ENCODE data around the gene PRDM12. TPM values are rescaled to one million over a fixed set of nuclear protein-coding genes. Genes with fewer than 3 reads are reported as not detected.
A peak's percentile ranks its signal among the peaks of the same experiment; 100 is the strongest.

The PRDM12 gene
- total and polyA plus RNA-seq, 2 donors from 2014 or later: not detected

DNA sequence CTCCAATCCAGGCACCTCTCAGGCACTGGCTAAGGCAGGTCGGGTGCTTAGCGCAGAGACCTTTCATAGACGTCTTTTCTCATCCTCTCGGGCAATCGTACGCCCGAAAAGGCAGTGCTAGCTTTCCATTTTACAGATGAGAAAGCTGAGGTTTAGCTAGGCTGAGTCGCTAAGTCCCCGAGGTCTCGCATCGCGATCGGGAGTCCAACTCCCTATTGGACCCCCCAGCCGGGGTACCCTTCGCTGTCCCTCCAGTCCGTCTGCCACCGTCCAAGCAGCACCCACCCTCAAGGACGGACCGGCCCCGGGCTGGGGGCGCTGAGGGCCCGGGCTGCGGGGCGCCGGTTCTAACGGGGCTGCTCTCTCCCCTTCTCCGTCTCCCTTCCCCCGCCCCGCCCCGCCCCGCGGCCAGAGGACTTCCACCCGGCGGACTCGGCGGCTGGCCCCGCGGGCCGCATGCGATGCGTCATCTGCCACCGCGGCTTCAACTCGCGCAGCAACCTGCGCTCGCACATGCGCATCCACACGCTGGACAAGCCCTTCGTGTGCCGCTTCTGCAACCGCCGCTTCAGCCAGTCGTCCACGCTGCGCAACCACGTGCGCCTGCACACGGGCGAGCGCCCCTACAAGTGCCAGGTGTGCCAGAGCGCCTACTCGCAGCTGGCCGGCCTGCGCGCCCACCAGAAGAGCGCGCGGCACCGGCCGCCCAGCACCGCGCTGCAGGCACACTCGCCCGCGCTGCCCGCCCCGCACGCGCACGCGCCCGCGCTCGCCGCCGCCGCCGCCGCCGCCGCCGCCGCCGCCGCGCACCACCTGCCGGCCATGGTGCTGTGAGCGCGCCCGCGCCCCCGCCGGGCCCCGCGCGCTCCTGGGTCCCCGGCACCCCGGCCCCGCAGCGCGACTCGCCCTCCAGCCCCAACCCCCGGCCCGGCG, 16.7 kb downstream of the PRDM12 start:
- FAIRE-seq: no peak
- DNase-seq: peak; percentile 78 to 89 (median 86)

DNA sequence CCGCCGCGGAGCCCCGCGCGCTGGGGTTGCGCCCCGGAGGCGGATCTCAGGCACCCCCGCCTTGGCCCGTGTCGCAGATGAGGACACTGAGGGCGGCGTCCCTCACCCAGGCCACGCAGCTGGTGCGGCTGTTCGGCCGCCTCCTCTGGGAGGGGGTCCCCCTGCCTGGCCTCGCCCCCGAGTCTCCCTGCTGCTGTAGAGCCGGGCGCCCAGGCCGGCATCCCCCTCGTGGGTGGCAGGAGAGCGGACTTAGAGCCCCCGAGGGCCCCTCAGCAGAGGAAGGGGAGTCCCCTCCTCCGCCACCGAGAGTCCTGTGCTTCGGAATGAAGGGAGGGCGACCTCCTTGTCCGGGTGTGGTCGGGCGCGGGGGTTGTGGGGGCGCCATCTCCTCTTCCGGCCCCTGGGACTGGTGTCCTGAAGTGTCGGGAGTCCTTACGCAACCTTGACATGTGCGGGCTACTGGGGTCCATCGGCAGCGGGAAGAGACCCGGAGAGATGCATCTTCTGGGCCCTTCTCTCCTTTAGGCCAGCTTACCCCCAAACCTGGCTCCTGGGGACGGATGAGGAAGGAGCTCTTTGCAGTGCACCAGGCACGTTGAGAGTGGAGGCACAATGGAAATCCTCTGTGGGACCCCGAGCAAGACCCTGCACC, 17.5 kb downstream of the PRDM12 start:
- no peak overlapping the region for H3K27ac ChIP-seq (ENCODE audit: low read depth in 2 of 2, low read length in 2 of 2)
- TF ChIP-seq, protein P1, sequence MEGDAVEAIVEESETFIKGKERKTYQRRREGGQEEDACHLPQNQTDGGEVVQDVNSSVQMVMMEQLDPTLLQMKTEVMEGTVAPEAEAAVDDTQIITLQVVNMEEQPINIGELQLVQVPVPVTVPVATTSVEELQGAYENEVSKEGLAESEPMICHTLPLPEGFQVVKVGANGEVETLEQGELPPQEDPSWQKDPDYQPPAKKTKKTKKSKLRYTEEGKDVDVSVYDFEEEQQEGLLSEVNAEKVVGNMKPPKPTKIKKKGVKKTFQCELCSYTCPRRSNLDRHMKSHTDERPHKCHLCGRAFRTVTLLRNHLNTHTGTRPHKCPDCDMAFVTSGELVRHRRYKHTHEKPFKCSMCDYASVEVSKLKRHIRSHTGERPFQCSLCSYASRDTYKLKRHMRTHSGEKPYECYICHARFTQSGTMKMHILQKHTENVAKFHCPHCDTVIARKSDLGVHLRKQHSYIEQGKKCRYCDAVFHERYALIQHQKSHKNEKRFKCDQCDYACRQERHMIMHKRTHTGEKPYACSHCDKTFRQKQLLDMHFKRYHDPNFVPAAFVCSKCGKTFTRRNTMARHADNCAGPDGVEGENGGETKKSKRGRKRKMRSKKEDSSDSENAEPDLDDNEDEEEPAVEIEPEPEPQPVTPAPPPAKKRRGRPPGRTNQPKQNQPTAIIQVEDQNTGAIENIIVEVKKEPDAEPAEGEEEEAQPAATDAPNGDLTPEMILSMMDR (IDR thresholded peaks at IDR 0.05; ENCODE audit: borderline replicate concordance, extremely low read depth, insufficient read depth): no peak
- FAIRE-seq (no peak), DNase-seq (peak in 3 of 5 donors; percentile 25 to 74 (median 68))
- H3K9ac ChIP-seq (ENCODE audit: low read length in 3 of 3): no peak overlapping the region
- H3K27me3 ChIP-seq (ENCODE audit: control insufficient read depth, insufficient read depth, low read length): peaks cover 4% of the 10 kb centered on the region
- no peaks in the 10 kb centered on the region for H3K9me3 ChIP-seq (ENCODE audit: control insufficient read depth in 2 of 3, insufficient read depth in 1 of 3, low read length in 3 of 3)
- H3K36me3 ChIP-seq (ENCODE audit: control insufficient read depth in 2 of 3, insufficient read depth in 3 of 3, low read length in 3 of 3): no peaks in the 10 kb centered on the region
- peak overlapping the region in 1 of 3 donors; percentile 29 for H3K4me3 ChIP-seq (ENCODE audit: low read length in 3 of 3)
- H3K4me1 ChIP-seq (ENCODE audit: control insufficient read depth in 2 of 3, insufficient read depth in 2 of 3, low read depth in 1 of 3, low read length in 3 of 3): peaks cover 0 to 10% (median 5%) of the 10 kb centered on the region in 3 donors
- intact Hi-C loops (cut with DNase I): loop anchor here (5.0 kb wide), 1 partner anchor 220 kb away; no protein-coding TSS in a partner anchor

More for the DNA sequence above, 16.7 kb downstream of the PRDM12 start:
- Histone ChIP-seq H3K27me3 (ENCODE audit: control insufficient read depth, insufficient read depth, low read length) (peaks cover 4% of the 10 kb centered on the region), H3K9ac (ENCODE audit: low read length in 3 of 3) (no peak overlapping the region), H3K4me1 (ENCODE audit: control insufficient read depth in 2 of 3, insufficient read depth in 2 of 3, low read depth in 1 of 3, low read length in 3 of 3) (peaks cover 0 to 10% (median 5%) of the 10 kb centered on the region in 3 donors), H3K36me3 (ENCODE audit: control insufficient read depth in 2 of 3, insufficient read depth in 3 of 3, low read length in 3 of 3) (no peaks in the 10 kb centered on the region), H3K27ac (ENCODE audit: low read depth in 2 of 2, low read length in 2 of 2) (no peak overlapping the region), H3K4me3 (ENCODE audit: low read length in 3 of 3) (peak overlapping the region in 2 of 3 donors; percentile 39 to 44), H3K9me3 (ENCODE audit: control insufficient read depth in 2 of 3, insufficient read depth in 1 of 3, low read length in 3 of 3) (no peaks in the 10 kb centered on the region)
- TF ChIP-seq, protein P1 (IDR thresholded peaks at IDR 0.05; ENCODE audit: borderline replicate concordance, extremely low read depth, insufficient read depth): no peak
- intact Hi-C loops (cut with DNase I): loop anchor here (5.0 kb wide), 1 partner anchor 219 kb away; no protein-coding TSS in a partner anchor

DNA sequence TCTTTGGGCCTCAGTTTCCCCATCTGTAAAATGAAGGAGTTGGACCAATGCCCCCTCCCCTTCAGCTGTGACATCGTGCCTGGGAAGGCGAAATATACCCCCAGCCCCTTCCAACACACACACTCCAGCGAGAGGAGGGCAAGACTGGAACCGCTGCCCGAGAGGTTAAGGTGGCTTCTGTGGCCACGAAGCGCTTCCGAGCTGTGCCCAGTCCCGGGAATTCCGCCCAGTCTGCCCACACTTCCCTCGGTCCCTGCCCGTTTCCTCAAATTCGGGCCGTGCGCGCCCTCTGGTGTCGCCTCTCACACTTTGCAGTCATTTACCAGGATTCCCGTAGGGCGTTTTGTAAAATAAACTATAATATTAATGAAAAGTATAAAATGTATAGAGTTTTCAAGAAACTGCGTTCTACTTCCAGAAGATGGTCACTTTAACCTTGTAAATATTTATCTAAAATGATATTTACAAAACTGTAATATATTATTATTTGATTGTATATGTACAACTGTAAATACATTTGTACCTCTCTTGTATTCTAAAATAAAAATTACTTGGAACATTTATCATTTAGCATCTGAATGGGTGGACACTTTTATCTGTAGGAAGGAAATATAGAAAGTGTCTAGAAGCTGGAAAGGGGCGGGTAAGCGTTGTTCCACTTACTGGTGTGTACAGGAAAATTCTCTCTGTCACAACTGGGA, 18.2 kb downstream of the PRDM12 start:
- peak overlapping the region in 1 of 3 donors; percentile 29 for H3K4me3 ChIP-seq (ENCODE audit: low read length in 3 of 3)
- peaks cover 4% of the 10 kb centered on the region for H3K27me3 ChIP-seq (ENCODE audit: control insufficient read depth, insufficient read depth, low read length)
- H3K36me3 ChIP-seq (ENCODE audit: control insufficient read depth in 2 of 3, insufficient read depth in 3 of 3, low read length in 3 of 3): no peaks in the 10 kb centered on the region
- intact Hi-C loops (cut with DNase I): loop anchor here (5.0 kb wide), 1 partner anchor 220 kb away; no protein-coding TSS in a partner anchor
- no peaks in the 10 kb centered on the region for H3K9me3 ChIP-seq (ENCODE audit: control insufficient read depth in 2 of 3, insufficient read depth in 1 of 3, low read length in 3 of 3)
- H3K27ac ChIP-seq (ENCODE audit: low read depth in 2 of 2, low read length in 2 of 2): no peak overlapping the region
- no peak overlapping the region for H3K9ac ChIP-seq (ENCODE audit: low read length in 3 of 3)
- TF ChIP-seq, protein P1 (IDR thresholded peaks at IDR 0.05; ENCODE audit: borderline replicate concordance, extremely low read depth, insufficient read depth): peak; percentile 81
- peak; percentile 83 for FAIRE-seq
- peak; percentile 78 to 89 (median 85) for DNase-seq
- peaks cover 0 to 10% (median 5%) of the 10 kb centered on the region in 3 donors for H3K4me1 ChIP-seq (ENCODE audit: control insufficient read depth in 2 of 3, insufficient read depth in 2 of 3, low read depth in 1 of 3, low read length in 3 of 3)
